HL-60 (cell line): ENCODE data around the gene RAI1.

Source experiments
- GABPA ChIP-seq: IDR thresholded peaks from 2 replicates; pipeline ENCODE4 v1.6.1; 2012; ENCODE audit warnings: low read depth
- POLR2AphosphoS5 ChIP-seq: IDR thresholded peaks from 2 replicates; pipeline ENCODE4 v1.6.1; 2012; ENCODE audit warnings: low read depth
- REST ChIP-seq: IDR thresholded peaks from 2 replicates; pipeline ENCODE4 v1.6.1; 2012; ENCODE audit warnings: low read depth; ENCODE audit not compliant: insufficient replicate concordance
- SPI1 ChIP-seq: IDR thresholded peaks from 2 replicates; pipeline ENCODE4 v1.6.1; 2012; ENCODE audit warnings: low read depth, mild to moderate bottlenecking, borderline replicate concordance
- TF ChIP-seq, protein P1 (sequence below): IDR thresholded peaks from one replicate; pipeline ENCODE4 v1.5.1; 2011; ENCODE audit warnings: low read length, control low read depth, inconsistent platforms; ENCODE audit not compliant: insufficient read depth

GRCh38 chr17:17659340-17659739, 21.9 kb upstream of the RAI1 start:
- TF ChIP-seq, protein P1, sequence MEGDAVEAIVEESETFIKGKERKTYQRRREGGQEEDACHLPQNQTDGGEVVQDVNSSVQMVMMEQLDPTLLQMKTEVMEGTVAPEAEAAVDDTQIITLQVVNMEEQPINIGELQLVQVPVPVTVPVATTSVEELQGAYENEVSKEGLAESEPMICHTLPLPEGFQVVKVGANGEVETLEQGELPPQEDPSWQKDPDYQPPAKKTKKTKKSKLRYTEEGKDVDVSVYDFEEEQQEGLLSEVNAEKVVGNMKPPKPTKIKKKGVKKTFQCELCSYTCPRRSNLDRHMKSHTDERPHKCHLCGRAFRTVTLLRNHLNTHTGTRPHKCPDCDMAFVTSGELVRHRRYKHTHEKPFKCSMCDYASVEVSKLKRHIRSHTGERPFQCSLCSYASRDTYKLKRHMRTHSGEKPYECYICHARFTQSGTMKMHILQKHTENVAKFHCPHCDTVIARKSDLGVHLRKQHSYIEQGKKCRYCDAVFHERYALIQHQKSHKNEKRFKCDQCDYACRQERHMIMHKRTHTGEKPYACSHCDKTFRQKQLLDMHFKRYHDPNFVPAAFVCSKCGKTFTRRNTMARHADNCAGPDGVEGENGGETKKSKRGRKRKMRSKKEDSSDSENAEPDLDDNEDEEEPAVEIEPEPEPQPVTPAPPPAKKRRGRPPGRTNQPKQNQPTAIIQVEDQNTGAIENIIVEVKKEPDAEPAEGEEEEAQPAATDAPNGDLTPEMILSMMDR, result no peak
- no peak for TF ChIP-seq POLR2AphosphoS5
- TF ChIP-seq GABPA, result no peak
- no peak for TF ChIP-seq SPI1
- TF ChIP-seq REST, result no peak
